K562 (cell line): Measurements from ENCODE around the gene SAPCD1. TPM values are rescaled to one million over a fixed set of nuclear protein-coding genes. Genes with fewer than 3 reads are reported as not detected.
A peak's percentile ranks its signal among the peaks of the same experiment; 100 is the strongest.

Source experiments
- ARHGAP35 ChIP-seq: fragments of 450-650 bp; IDR thresholded peaks from 2 replicates; pipeline ENCODE4 v1.6.1; 2018; ENCODE audit not compliant: partially characterized antibody
- ATF1 ChIP-seq, 2 experiments: fragments of 450-650 bp in 1 of 2; IDR thresholded peaks; 2 replicates each; pipeline ENCODE4 v1.6.1; 2016; ENCODE audit warnings: missing compliant biosample characterization in 1 of 2, missing genetic modification characterization in 1 of 2
- DMBX1 ChIP-seq: fragments of 250-450 bp; sonication (Bioruptor Pico); IDR thresholded peaks from 2 replicates; pipeline ENCODE4 v1.8.0; 2022; ENCODE audit warnings: inconsistent platforms, mild to moderate bottlenecking, moderate library complexity, borderline replicate concordance
- FOXA1 ChIP-seq: fragments of 450-650 bp; IDR thresholded peaks from 2 replicates; pipeline ENCODE4 v1.6.1; 2016; ENCODE audit warnings: mild to moderate bottlenecking, borderline replicate concordance
- GABPB2 ChIP-seq: fragments of 250-450 bp; sonication (Bioruptor Pico); conservative IDR thresholded peaks from 2 replicates; pipeline ENCODE4 v1.5.1; 2021; ENCODE audit warnings: mild to moderate bottlenecking
- MAZ ChIP-seq, 2 experiments: fragments of 450-650 bp in 1 of 2; sonication (generic) in 1 of 2; formaldehyde crosslinking; IDR thresholded peaks in 1 of 2; conservative IDR thresholded peaks in 1 of 2; 2 replicates each; pipeline versions ENCODE4 v1.4.0 to v1.5.0; 2020; ENCODE audit warnings: mild to moderate bottlenecking in 1 of 2, missing genetic modification reagents in 1 of 2
- NBN ChIP-seq: fragments of 450-650 bp; IDR thresholded peaks from 2 replicates; pipeline ENCODE4 v1.6.1; 2016; ENCODE audit warnings: low read depth, mild to moderate bottlenecking
- OTX1 ChIP-seq: fragments of 450-650 bp; formaldehyde crosslinking; IDR thresholded peaks from 2 replicates; pipeline ENCODE4 v1.4.0; 2022; ENCODE audit warnings: mild to moderate bottlenecking
- PHF8 ChIP-seq: fragments of 200-600 bp; sonication (generic); IDR thresholded peaks from 2 replicates; pipeline ENCODE4 v1.6.1; 2012; ENCODE audit warnings: mixed run types, mild to moderate bottlenecking, inconsistent platforms, low read length, moderate library complexity, borderline replicate concordance
- RFX1 ChIP-seq: fragments of 450-650 bp; IDR thresholded peaks from 2 replicates; pipeline ENCODE4 v1.6.1; 2016; ENCODE audit warnings: mild to moderate bottlenecking, moderate library complexity
- TCFL5 ChIP-seq: fragments of 250-450 bp; sonication (Bioruptor Pico); conservative IDR thresholded peaks from 2 replicates; pipeline ENCODE4 v1.6.1; 2021; ENCODE audit warnings: mild to moderate bottlenecking, moderate library complexity, matching md5 sums
- TSC22D4 ChIP-seq: fragments of 450-650 bp; IDR thresholded peaks from 2 replicates; pipeline ENCODE4 v1.6.1; 2016; ENCODE audit warnings: missing genetic modification characterization, missing biosample characterization, control low read depth
- USF1 ChIP-seq: sonication (generic); formaldehyde crosslinking; IDR thresholded peaks from 2 replicates; pipeline ENCODE4 v1.9.0; 2022; ENCODE audit warnings: mild to moderate bottlenecking, missing genetic modification reagents
- USF2 ChIP-seq: sonication (generic); formaldehyde crosslinking; IDR thresholded peaks from 2 replicates; pipeline ENCODE4 v1.5.0; 2020; ENCODE audit warnings: missing genetic modification reagents
- ZEB2 ChIP-seq: fragments of 450-650 bp; IDR thresholded peaks from 2 replicates; pipeline ENCODE4 v1.6.1; 2016
- ZKSCAN8 ChIP-seq: fragments of 200-800 bp; sonication (Bioruptor generic); IDR thresholded peaks from 2 replicates; pipeline ENCODE4 v1.6.1; 2016; ENCODE audit warnings: missing genetic modification characterization, missing compliant biosample characterization
- ZNF146 ChIP-seq: IDR thresholded peaks from one replicate; pipeline ENCODE4 v1.6.1; 2018; ENCODE audit warnings: missing compliant biosample characterization; ENCODE audit not compliant: unreplicated experiment
- polyA plus RNA-seq, 8 experiments: library from polyadenylated mRNA; depleted of rRNA in 4 of 8; stranded (reverse) in 5 of 8; unstranded in 3 of 8; fragments of >200 nt; fragmentation: Nextera tagmentation in 2 of 8; fragmentation: Illumina TruSeq in 1 of 8; extraction: Ambion mirVana in 2 of 8; extraction: Trizol in 1 of 8; gene quantifications; 2 replicates each; pipeline versions ENCODE4 v1.2.1 to v1.2.3, GENCODE V29; 2011 to 2014; ENCODE audit warnings: inconsistent platforms in 1 of 8, missing spikeins in 1 of 8
- total RNA-seq, 7 experiments: library from RNA; depleted of rRNA in 6 of 7; stranded (reverse); fragments of >200 nt in 6 of 7; fragmentation: Illumina TruSeq in 2 of 7; extraction: Trizol in 2 of 7; gene quantifications; 2 replicates each; pipeline versions ENCODE4 v1.2.1 to v1.2.3, GENCODE V29; 2011 to 2021; ENCODE audit warnings: low replicate concordance in 1 of 7
- TF ChIP-seq, protein P1 (sequence below): fragments of 450-650 bp; formaldehyde crosslinking; IDR thresholded peaks from 2 replicates; pipeline ENCODE4 v1.4.0; 2022; ENCODE audit warnings: missing genetic modification characterization
- TF ChIP-seq, protein P2 (sequence below): fragments of 250-450 bp; sonication (Bioruptor Pico); IDR thresholded peaks from 2 replicates; pipeline ENCODE4 v1.8.0; 2021; ENCODE audit warnings: moderate library complexity, mild to moderate bottlenecking, inconsistent platforms
- TF ChIP-seq, protein P3 (sequence below): fragments of 200-800 bp; sonication (Bioruptor generic); IDR thresholded peaks from 2 replicates; pipeline ENCODE4 v1.6.1; 2016; ENCODE audit warnings: missing genetic modification characterization, missing compliant biosample characterization

SAPCD1 gene
- total and polyA plus RNA-seq, 9 of the 15 experiments (the other 6 are each of a cell fraction or from before 2014, with no cell fraction given) = 2.6 to 30.2 (median 7.4) TPM

- TF ChIP-seq USF1 (CRISPR knock-in tag) (peak; percentile 56), ZNF146 (CRISPR knock-in tag) (no peak), TSC22D4 (tag) (no peak), GABPB2 (no peak), FOXA1 (no peak), USF2 (CRISPR knock-in tag) (no peak), NBN (no peak), ZKSCAN8 (no peak), ZEB2 (peak; percentile 83), TCFL5 (CRISPR knock-in tag) (no peak), ATF1 (CRISPR knock-in tag; IDR thresholded peaks at IDR 0.05) (peak; percentile 44; the same call in 1 of the 2 replicates), ATF1 (tag; IDR thresholded peaks at IDR 0.05) (peak; percentile 61), PHF8 (no peak), RFX1 (no peak; the same call in 1 of the 2 replicates), ARHGAP35 (no peak), DMBX1 (no peak), MAZ (CRISPR knock-in tag; conservative IDR thresholded peaks at IDR 0.05 in 1 of 2, IDR thresholded peaks at IDR 0.05 in 1 of 2) (0 out of 4 replicates have a peak, but pooled peaks of 1 of the 2 experiments have one; percentile 66), OTX1 (CRISPR knock-in tag) (no peak)
- TF ChIP-seq, protein P1, sequence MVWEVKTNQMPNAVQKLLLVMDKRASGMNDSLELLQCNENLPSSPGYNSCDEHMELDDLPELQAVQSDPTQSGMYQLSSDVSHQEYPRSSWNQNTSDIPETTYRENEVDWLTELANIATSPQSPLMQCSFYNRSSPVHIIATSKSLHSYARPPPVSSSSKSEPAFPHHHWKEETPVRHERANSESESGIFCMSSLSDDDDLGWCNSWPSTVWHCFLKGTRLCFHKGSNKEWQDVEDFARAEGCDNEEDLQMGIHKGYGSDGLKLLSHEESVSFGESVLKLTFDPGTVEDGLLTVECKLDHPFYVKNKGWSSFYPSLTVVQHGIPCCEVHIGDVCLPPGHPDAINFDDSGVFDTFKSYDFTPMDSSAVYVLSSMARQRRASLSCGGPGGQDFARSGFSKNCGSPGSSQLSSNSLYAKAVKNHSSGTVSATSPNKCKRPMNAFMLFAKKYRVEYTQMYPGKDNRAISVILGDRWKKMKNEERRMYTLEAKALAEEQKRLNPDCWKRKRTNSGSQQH = no peak
- TF ChIP-seq, protein P2, sequence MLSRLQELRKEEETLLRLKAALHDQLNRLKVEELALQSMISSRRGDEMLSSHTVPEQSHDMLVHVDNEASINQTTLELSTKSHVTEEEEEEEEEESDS = no peak
- TF ChIP-seq, protein P3, sequence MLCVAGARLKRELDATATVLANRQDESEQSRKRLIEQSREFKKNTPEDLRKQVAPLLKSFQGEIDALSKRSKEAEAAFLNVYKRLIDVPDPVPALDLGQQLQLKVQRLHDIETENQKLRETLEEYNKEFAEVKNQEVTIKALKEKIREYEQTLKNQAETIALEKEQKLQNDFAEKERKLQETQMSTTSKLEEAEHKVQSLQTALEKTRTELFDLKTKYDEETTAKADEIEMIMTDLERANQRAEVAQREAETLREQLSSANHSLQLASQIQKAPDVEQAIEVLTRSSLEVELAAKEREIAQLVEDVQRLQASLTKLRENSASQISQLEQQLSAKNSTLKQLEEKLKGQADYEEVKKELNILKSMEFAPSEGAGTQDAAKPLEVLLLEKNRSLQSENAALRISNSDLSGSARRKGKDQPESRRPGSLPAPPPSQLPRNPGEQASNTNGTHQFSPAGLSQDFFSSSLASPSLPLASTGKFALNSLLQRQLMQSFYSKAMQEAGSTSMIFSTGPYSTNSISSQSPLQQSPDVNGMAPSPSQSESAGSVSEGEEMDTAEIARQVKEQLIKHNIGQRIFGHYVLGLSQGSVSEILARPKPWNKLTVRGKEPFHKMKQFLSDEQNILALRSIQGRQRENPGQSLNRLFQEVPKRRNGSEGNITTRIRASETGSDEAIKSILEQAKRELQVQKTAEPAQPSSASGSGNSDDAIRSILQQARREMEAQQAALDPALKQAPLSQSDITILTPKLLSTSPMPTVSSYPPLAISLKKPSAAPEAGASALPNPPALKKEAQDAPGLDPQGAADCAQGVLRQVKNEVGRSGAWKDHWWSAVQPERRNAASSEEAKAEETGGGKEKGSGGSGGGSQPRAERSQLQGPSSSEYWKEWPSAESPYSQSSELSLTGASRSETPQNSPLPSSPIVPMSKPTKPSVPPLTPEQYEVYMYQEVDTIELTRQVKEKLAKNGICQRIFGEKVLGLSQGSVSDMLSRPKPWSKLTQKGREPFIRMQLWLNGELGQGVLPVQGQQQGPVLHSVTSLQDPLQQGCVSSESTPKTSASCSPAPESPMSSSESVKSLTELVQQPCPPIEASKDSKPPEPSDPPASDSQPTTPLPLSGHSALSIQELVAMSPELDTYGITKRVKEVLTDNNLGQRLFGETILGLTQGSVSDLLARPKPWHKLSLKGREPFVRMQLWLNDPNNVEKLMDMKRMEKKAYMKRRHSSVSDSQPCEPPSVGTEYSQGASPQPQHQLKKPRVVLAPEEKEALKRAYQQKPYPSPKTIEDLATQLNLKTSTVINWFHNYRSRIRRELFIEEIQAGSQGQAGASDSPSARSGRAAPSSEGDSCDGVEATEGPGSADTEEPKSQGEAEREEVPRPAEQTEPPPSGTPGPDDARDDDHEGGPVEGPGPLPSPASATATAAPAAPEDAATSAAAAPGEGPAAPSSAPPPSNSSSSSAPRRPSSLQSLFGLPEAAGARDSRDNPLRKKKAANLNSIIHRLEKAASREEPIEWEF (CRISPR knock-in tag) = no peak
Measured at GRCh38 chr6:31717499-31718222, 44.8 kb upstream of the SAPCD1 start (continued).
